ENCODE results near the gene DBN1.
A peak's percentile ranks its signal among the peaks of the same experiment; 100 is the strongest.

Gene DBN1

GRCh38 chr5:177497292-177498012 lies 24.0 kb upstream of the DBN1 start, which contains the start of gene PDLIM7:
Gene PDLIM7 (minus strand): TSS chr5:177497604. CDS start chr5:177496512, 1,092 bp downstream.
- peaks cover 22% of the 10 kb centered on the region for H3K4me1 ChIP-seq (ENCODE audit: control insufficient read depth, insufficient read depth, low read length, poor library complexity, severe bottlenecking)
- H3K27ac ChIP-seq (ENCODE audit: insufficient read depth, low read length, poor library complexity, severe bottlenecking), result peak within 1 kb of the TSS; percentile 20
- no peaks in the 10 kb centered on the region for H3K36me3 ChIP-seq (ENCODE audit: control insufficient read depth, insufficient read depth, low read length)
- peak within 1 kb of the TSS; percentile 62 for H3K4me3 ChIP-seq (ENCODE audit: insufficient read depth, low read depth, low read length, poor library complexity, severe bottlenecking)
- no peaks in the 10 kb centered on the region for H3K9me3 ChIP-seq (ENCODE audit: control insufficient read depth, low read length)
- peak; percentile 87 to 91 (median 91) for DNase-seq
- no peaks in the 10 kb centered on the region for H3K27me3 ChIP-seq (replicated peaks; ENCODE audit: control insufficient read depth, insufficient read depth, low read length, poor library complexity, severe bottlenecking)

GRCh38 chr5:177496727-177497291 lies 23.4 kb upstream of the DBN1 start:
- Histone ChIP-seq H3K27me3 (replicated peaks; ENCODE audit: control insufficient read depth, insufficient read depth, low read length, poor library complexity, severe bottlenecking) (no peaks in the 10 kb centered on the region), H3K36me3 (ENCODE audit: control insufficient read depth, insufficient read depth, low read length) (no peaks in the 10 kb centered on the region), H3K4me3 (ENCODE audit: insufficient read depth, low read depth, low read length, poor library complexity, severe bottlenecking) (peak overlapping the region; percentile 62), H3K9me3 (ENCODE audit: control insufficient read depth, low read length) (no peaks in the 10 kb centered on the region), H3K27ac (ENCODE audit: insufficient read depth, low read length, poor library complexity, severe bottlenecking) (no peak overlapping the region), H3K4me1 (ENCODE audit: control insufficient read depth, insufficient read depth, low read length, poor library complexity, severe bottlenecking) (peaks cover 22% of the 10 kb centered on the region)
- no peak for DNase-seq

GRCh38 chr5:177496070-177496726 lies 22.8 kb upstream of the DBN1 start:
- H3K9me3 ChIP-seq (ENCODE audit: control insufficient read depth, low read length), result no peaks in the 10 kb centered on the region
- no peaks in the 10 kb centered on the region for H3K27me3 ChIP-seq (replicated peaks; ENCODE audit: control insufficient read depth, insufficient read depth, low read length, poor library complexity, severe bottlenecking)
- H3K4me1 ChIP-seq (ENCODE audit: control insufficient read depth, insufficient read depth, low read length, poor library complexity, severe bottlenecking), result peaks cover 22% of the 10 kb centered on the region
- H3K27ac ChIP-seq (ENCODE audit: insufficient read depth, low read length, poor library complexity, severe bottlenecking), result no peak overlapping the region
- DNase-seq, result no peak
- no peaks in the 10 kb centered on the region for H3K36me3 ChIP-seq (ENCODE audit: control insufficient read depth, insufficient read depth, low read length)
- no peak overlapping the region for H3K4me3 ChIP-seq (ENCODE audit: insufficient read depth, low read depth, low read length, poor library complexity, severe bottlenecking)

GRCh38 chr5:177495243-177496060 lies 22.0 kb upstream of the DBN1 start:
- H3K27me3 ChIP-seq (replicated peaks; ENCODE audit: control insufficient read depth, insufficient read depth, low read length, poor library complexity, severe bottlenecking), result no peaks in the 10 kb centered on the region
- H3K4me1 ChIP-seq (ENCODE audit: control insufficient read depth, insufficient read depth, low read length, poor library complexity, severe bottlenecking), result peaks cover 18% of the 10 kb centered on the region
- no peaks in the 10 kb centered on the region for H3K36me3 ChIP-seq (ENCODE audit: control insufficient read depth, insufficient read depth, low read length)
- no peak for DNase-seq
- H3K4me3 ChIP-seq (ENCODE audit: insufficient read depth, low read depth, low read length, poor library complexity, severe bottlenecking), result no peak overlapping the region
- H3K9me3 ChIP-seq (ENCODE audit: control insufficient read depth, low read length), result no peaks in the 10 kb centered on the region
- H3K27ac ChIP-seq (ENCODE audit: insufficient read depth, low read length, poor library complexity, severe bottlenecking), result no peak overlapping the region

- Histone ChIP-seq H3K27ac (ENCODE audit: insufficient read depth, low read length, poor library complexity, severe bottlenecking) (no peak overlapping the region), H3K27me3 (replicated peaks; ENCODE audit: control insufficient read depth, insufficient read depth, low read length, poor library complexity, severe bottlenecking) (no peaks in the 10 kb centered on the region), H3K36me3 (ENCODE audit: control insufficient read depth, insufficient read depth, low read length) (no peaks in the 10 kb centered on the region), H3K4me3 (ENCODE audit: insufficient read depth, low read depth, low read length, poor library complexity, severe bottlenecking) (no peak overlapping the region), H3K4me1 (ENCODE audit: control insufficient read depth, insufficient read depth, low read length, poor library complexity, severe bottlenecking) (peaks cover 18% of the 10 kb centered on the region), H3K9me3 (ENCODE audit: control insufficient read depth, low read length) (no peaks in the 10 kb centered on the region)
- no peak for DNase-seq
Observed at GRCh38 chr5:177494346-177495195, 21.1 kb upstream of the DBN1 start.

- Histone ChIP-seq H3K27me3 (replicated peaks; ENCODE audit: control insufficient read depth, insufficient read depth, low read length, poor library complexity, severe bottlenecking) (no peaks in the 10 kb centered on the region), H3K4me3 (ENCODE audit: insufficient read depth, low read depth, low read length, poor library complexity, severe bottlenecking) (no peak overlapping the region), H3K36me3 (ENCODE audit: control insufficient read depth, insufficient read depth, low read length) (no peaks in the 10 kb centered on the region), H3K4me1 (ENCODE audit: control insufficient read depth, insufficient read depth, low read length, poor library complexity, severe bottlenecking) (peaks cover 18% of the 10 kb centered on the region), H3K27ac (ENCODE audit: insufficient read depth, low read length, poor library complexity, severe bottlenecking) (no peak overlapping the region), H3K9me3 (ENCODE audit: control insufficient read depth, low read length) (no peaks in the 10 kb centered on the region)
- DNase-seq, result no peak
Observed at GRCh38 chr5:177493795-177494345, 20.4 kb upstream of the DBN1 start.

GRCh38 chr5:177492841-177493240 lies 19.4 kb upstream of the DBN1 start:
- H3K4me1 ChIP-seq (ENCODE audit: control insufficient read depth, insufficient read depth, low read length, poor library complexity, severe bottlenecking), result peaks cover 13% of the 10 kb centered on the region
- H3K36me3 ChIP-seq (ENCODE audit: control insufficient read depth, insufficient read depth, low read length), result no peaks in the 10 kb centered on the region
- no peak overlapping the region for H3K4me3 ChIP-seq (ENCODE audit: insufficient read depth, low read depth, low read length, poor library complexity, severe bottlenecking)
- no peak overlapping the region for H3K27ac ChIP-seq (ENCODE audit: insufficient read depth, low read length, poor library complexity, severe bottlenecking)
- H3K9me3 ChIP-seq (ENCODE audit: control insufficient read depth, low read length), result no peaks in the 10 kb centered on the region
- DNase-seq, result no peak
- no peaks in the 10 kb centered on the region for H3K27me3 ChIP-seq (replicated peaks; ENCODE audit: control insufficient read depth, insufficient read depth, low read length, poor library complexity, severe bottlenecking)

- Histone ChIP-seq H3K27me3 (replicated peaks; ENCODE audit: control insufficient read depth, insufficient read depth, low read length, poor library complexity, severe bottlenecking) (no peaks in the 10 kb centered on the region), H3K4me3 (ENCODE audit: insufficient read depth, low read depth, low read length, poor library complexity, severe bottlenecking) (no peak overlapping the region), H3K9me3 (ENCODE audit: control insufficient read depth, low read length) (no peaks in the 10 kb centered on the region), H3K4me1 (ENCODE audit: control insufficient read depth, insufficient read depth, low read length, poor library complexity, severe bottlenecking) (peaks cover 7% of the 10 kb centered on the region), H3K36me3 (ENCODE audit: control insufficient read depth, insufficient read depth, low read length) (no peaks in the 10 kb centered on the region), H3K27ac (ENCODE audit: insufficient read depth, low read length, poor library complexity, severe bottlenecking) (no peak overlapping the region)
- no peak for DNase-seq
Observed at GRCh38 chr5:177491983-177492746, 18.7 kb upstream of the DBN1 start.

All from effector memory CD4-positive, alpha-beta T cell (primary cell).